HG02884 (cell line): ENCODE results near the gene UQCC5.

Source experiments
- ATAC-seq: cut with Tn5 transposase; IDR thresholded peaks from one replicate; pipeline ENCODE4 v1.9.1; 2021; ENCODE audit warnings: mild to moderate bottlenecking, moderate library complexity; ENCODE audit not compliant: unreplicated experiment

The UQCC5 gene

GRCh38 chr3:52558436-52558835, 22.0 kb downstream of the UQCC5 start:
- no peak for ATAC-seq

GRCh38 chr3:52561028-52561747, 24.8 kb downstream of the UQCC5 start:
- no peak for ATAC-seq

- no peak for ATAC-seq
These were observed 27.6 kb downstream of the UQCC5 start for GRCh38 chr3:52563984-52564383.

- no peak for ATAC-seq
These were observed 31.7 kb downstream of the UQCC5 start for GRCh38 chr3:52568069-52568468.

GRCh38 chr3:52570076-52570475, 33.7 kb downstream of the UQCC5 start:
- ATAC-seq: no peak

- ATAC-seq: no peak
These were observed 35.8 kb downstream of the UQCC5 start for GRCh38 chr3:52572221-52572620.

GRCh38 chr3:52574056-52574965, 37.9 kb downstream of the UQCC5 start:
- no peak for ATAC-seq
